Sigmoid colon (tissue), 7 donors: ENCODE data around the gene ALG12. TPM values are rescaled to one million over a fixed set of nuclear protein-coding genes. Genes with fewer than 3 reads are reported as not detected.

ENCODE experiments used
- DNase-seq: peaks from one replicate; pipeline ENCODE4 v3.0.0-alpha.2; 2019
- H3K27ac ChIP-seq, 4 donors: fragments of 200-600 bp; sonication (generic); one replicate each; pipeline ENCODE4 v1.5.1; 2016 to 2019; ENCODE audit warnings: mild to moderate bottlenecking in 1 of 4
- H3K27me3 ChIP-seq, 3 donors: fragments of 200-600 bp; sonication (generic); one replicate each; pipeline ENCODE4 v1.5.1; 2019; ENCODE audit warnings: mild to moderate bottlenecking in 1 of 3
- H3K36me3 ChIP-seq, 4 donors: fragments of 200-600 bp; sonication (generic); one replicate each; pipeline ENCODE4 v1.5.1; 2016 to 2019
- H3K4me1 ChIP-seq, 4 donors: fragments of 200-600 bp; sonication (generic); one replicate each; pipeline ENCODE4 v1.5.1; 2017 to 2019
- H3K4me3 ChIP-seq, 4 donors: fragments of 200-600 bp; sonication (generic); one replicate each; pipeline ENCODE4 v1.5.1; 2017 to 2019; ENCODE audit warnings: mild to moderate bottlenecking in 2 of 4, moderate library complexity in 1 of 4
- H3K9me3 ChIP-seq, 4 donors: fragments of 200-600 bp in 3 of 4; sonication (generic) in 3 of 4; one replicate each; pipeline versions ENCODE4 v1.5.1 to v1.6.1; 2013 to 2019
- CTCF ChIP-seq, 4 experiments: fragments of 450-650 bp in 3 of 4; fragments of 200-600 bp in 1 of 4; IDR thresholded peaks; one replicate each; pipeline ENCODE4 v1.5.1; 2016 to 2019; ENCODE audit warnings: antibody characterized with exemption in 4 of 4, mild to moderate bottlenecking in 3 of 4, moderate library complexity in 2 of 4
- EP300 ChIP-seq, 4 donors: sonication (generic); formaldehyde crosslinking; IDR thresholded peaks; one replicate each; pipeline ENCODE4 v1.6.1; 2017; ENCODE audit warnings: antibody characterized with exemption in 4 of 4
- POLR2A ChIP-seq, 2 donors: fragments of 450-650 bp; IDR thresholded peaks; one replicate each; pipeline ENCODE4 v1.6.1; 2016; ENCODE audit warnings: antibody characterized with exemption in 2 of 2, mild to moderate bottlenecking in 2 of 2, moderate library complexity in 2 of 2
- POLR2AphosphoS5 ChIP-seq, 4 donors: sonication (generic); formaldehyde crosslinking; IDR thresholded peaks; one replicate each; pipeline ENCODE4 v1.6.1; 2017; ENCODE audit warnings: antibody characterized with exemption in 4 of 4
- WGBS, 2 donors: extraction: QIAGEN DNeasy Blood & Tissue Kit; methylation state at CpG; one replicate each; pipeline ENCODE4 v1.1.7; 2013; 5-methylcytosine and 5-hydroxymethylcytosine counted together
- intact Hi-C: fragments of 100-400 bp; cut with DNase I; formaldehyde crosslinking; loops from one replicate; pipeline ENCODE4 v1.15.1; 2023
- polyA plus RNA-seq, 3 donors: library from polyadenylated mRNA; stranded (reverse); fragments of 200-250 nt; gene quantifications; one replicate each; pipeline ENCODE4 v1.2.3, GENCODE V29; 2013
- total RNA-seq, 4 donors: library from RNA; depleted of rRNA; stranded (reverse); fragments of >200 nt; gene quantifications; one replicate each; pipeline ENCODE4 v1.1.0, GENCODE V29; 2016
- donor health status: healthy with polysubstance abuse.
- donor health status: Bipolar disorder and iron deficiency.
- donor health status: healthy.

The ALG12 gene
- total and polyA plus RNA-seq, 7 donors: 1.8 to 23.9 (median 14.4) TPM

GRCh38 chr22:49905465-49905864 lies 12.8 kb downstream of the ALG12 start:
- Histone ChIP-seq H3K36me3 (peaks cover 16 to 85% (median 44%) of the 10 kb centered on the region in 4 donors), H3K4me1 (no peaks in the 10 kb centered on the region), H3K27ac (no peak overlapping the region), H3K9me3 (no peaks in the 10 kb centered on the region), H3K27me3 (no peaks in the 10 kb centered on the region), H3K4me3 (no peak overlapping the region)
- intact Hi-C loops: no loop called here
- WGBS, 2 donors: 97% methylated on average over 18 of the region's 18 CpGs
- DNase-seq: no peak
- no peak for TF ChIP-seq EP300 (IDR thresholded peaks at IDR 0.05)

GRCh38 chr22:49904040-49904369 lies 14.2 kb downstream of the ALG12 start:
- intact Hi-C loops: no loop called here

GRCh38 chr22:49903322-49904039 lies 14.8 kb downstream of the ALG12 start:
- H3K4me1 ChIP-seq: no peaks in the 10 kb centered on the region
- peak; percentile 56 for DNase-seq
- H3K36me3 ChIP-seq: peaks cover 16 to 70% (median 37%) of the 10 kb centered on the region in 4 donors
- no peak overlapping the region for H3K4me3 ChIP-seq
- no peak for TF ChIP-seq POLR2AphosphoS5 (IDR thresholded peaks at IDR 0.05)
- no peak for TF ChIP-seq POLR2A (IDR thresholded peaks at IDR 0.05)
- intact Hi-C loops: no loop called here
- H3K27ac ChIP-seq: no peak overlapping the region
- WGBS, 2 donors: 90 to 95% methylated on average over 17 of the region's 17 CpGs
- no peaks in the 10 kb centered on the region for H3K27me3 ChIP-seq
- no peaks in the 10 kb centered on the region for H3K9me3 ChIP-seq

More at GRCh38 chr22:49904040-49904369, 14.2 kb downstream of the ALG12 start:
- Histone ChIP-seq H3K4me1 (no peaks in the 10 kb centered on the region), H3K27me3 (no peaks in the 10 kb centered on the region), H3K9me3 (no peaks in the 10 kb centered on the region), H3K36me3 (peaks cover 16 to 74% (median 40%) of the 10 kb centered on the region in 4 donors), H3K27ac (no peak overlapping the region), H3K4me3 (no peak overlapping the region)
- TF ChIP-seq CTCF (IDR thresholded peaks at IDR 0.05) (no peak), EP300 (IDR thresholded peaks at IDR 0.05) (no peak), POLR2A (IDR thresholded peaks at IDR 0.05) (no peak), POLR2AphosphoS5 (IDR thresholded peaks at IDR 0.05) (no peak)
- 92 to 95% methylated on average over 11 of the region's 11 CpGs for WGBS, 2 donors
- DNase-seq: peak; percentile 56

GRCh38 chr22:49901457-49901856 lies 16.8 kb downstream of the ALG12 start:
- no peak for TF ChIP-seq POLR2A (IDR thresholded peaks at IDR 0.05)
- no peak for TF ChIP-seq EP300 (IDR thresholded peaks at IDR 0.05)
- no peak for TF ChIP-seq POLR2AphosphoS5 (IDR thresholded peaks at IDR 0.05)
- no peak for TF ChIP-seq CTCF (IDR thresholded peaks at IDR 0.05)
- no peaks in the 10 kb centered on the region for H3K9me3 ChIP-seq
- WGBS, 2 donors: 92 to 98% methylated on average over 11 of the region's 11 CpGs
- H3K36me3 ChIP-seq: peaks cover 5 to 54% (median 28%) of the 10 kb centered on the region in 4 donors
- intact Hi-C loops: no loop called here
- H3K4me3 ChIP-seq: no peak overlapping the region
- H3K27ac ChIP-seq: no peak overlapping the region
- DNase-seq: no peak
- H3K27me3 ChIP-seq: no peaks in the 10 kb centered on the region
- no peaks in the 10 kb centered on the region for H3K4me1 ChIP-seq

- 91 to 93% methylated on average over 30 of the region's 30 CpGs for WGBS, 2 donors
- Histone ChIP-seq H3K4me1 (no peaks in the 10 kb centered on the region), H3K9me3 (no peaks in the 10 kb centered on the region), H3K4me3 (no peak overlapping the region), H3K27me3 (no peaks in the 10 kb centered on the region), H3K36me3 (peaks cover 5 to 45% (median 28%) of the 10 kb centered on the region in 4 donors), H3K27ac (no peak overlapping the region)
- intact Hi-C loops: no loop called here
- no peak for DNase-seq
- TF ChIP-seq POLR2A (IDR thresholded peaks at IDR 0.05) (no peak), CTCF (IDR thresholded peaks at IDR 0.05) (no peak), EP300 (IDR thresholded peaks at IDR 0.05) (no peak), POLR2AphosphoS5 (IDR thresholded peaks at IDR 0.05) (no peak)
Measured at GRCh38 chr22:49900441-49901230, 17.6 kb downstream of the ALG12 start.
